ENCODE data around the gene SERPINA1. TPM values are rescaled to one million over a fixed set of nuclear protein-coding genes. Genes with fewer than 3 reads are reported as not detected.
A peak's percentile ranks its signal among the peaks of the same experiment; 100 is the strongest.

The SERPINA1 gene
- total and polyA plus RNA-seq, 2 of the 13 experiments (the other 11 are each of a cell fraction or from before 2014, with no cell fraction given): 3,266 to 11,015 TPM

- TF ChIP-seq SOX5 (CRISPR knock-in tag; IDR thresholded peaks at IDR 0.05; ENCODE audit: borderline replicate concordance) (peak; percentile 84), PCBP1 (IDR thresholded peaks at IDR 0.05; ENCODE audit: borderline replicate concordance, low read depth, low read length) (no peak), MTERF4 (CRISPR knock-in tag; IDR thresholded peaks at IDR 0.05) (no peak; the same call in 1 of the 2 replicates), ZBTB26 (CRISPR knock-in tag; IDR thresholded peaks at IDR 0.05; ENCODE audit: borderline replicate concordance) (peak; percentile 60; the same call in 1 of the 2 replicates), ZNF138 (CRISPR knock-in tag; IDR thresholded peaks at IDR 0.05; ENCODE audit: low read depth) (peak; percentile 48; the same call in 1 of the 2 replicates), ZNF280D (CRISPR knock-in tag; IDR thresholded peaks at IDR 0.05) (0 out of 2 replicates have a peak, but pooled peaks have one; percentile 71), KDM5A (IDR thresholded peaks at IDR 0.05; ENCODE audit: borderline replicate concordance, low read length) (peak; percentile 50; the same call in 1 of the 2 replicates), ELK4 (CRISPR knock-in tag; IDR thresholded peaks at IDR 0.05; ENCODE audit: borderline replicate concordance) (no peak), MNT (IDR thresholded peaks at IDR 0.05) (no peak), ATF3 (CRISPR knock-in tag; IDR thresholded peaks at IDR 0.05) (peak; percentile 14; the same call in 1 of the 2 replicates), PBX3 (CRISPR knock-in tag; IDR thresholded peaks at IDR 0.05; ENCODE audit: borderline replicate concordance) (no peak), ZNF749 (CRISPR knock-in tag; IDR thresholded peaks at IDR 0.05; ENCODE audit: borderline replicate concordance) (peak; percentile 91), KAT8 (CRISPR knock-in tag; IDR thresholded peaks at IDR 0.05) (peak; percentile 48; the same call in 1 of the 2 replicates), PHF20 (CRISPR knock-in tag; IDR thresholded peaks at IDR 0.05) (0 out of 2 replicates have a peak, but pooled peaks have one; percentile 35), SMARCE1 (IDR thresholded peaks at IDR 0.05; ENCODE audit: borderline replicate concordance) (no peak), SNRNP70 (IDR thresholded peaks at IDR 0.05; ENCODE audit: low read depth, low read length) (no peak)
Observed at GRCh38 chr14:94388384-94389103, at the start of gene SERPINA1 (continued).
